ENCODE data around the gene ESRRB. TPM values are rescaled to one million over a fixed set of nuclear protein-coding genes. Genes with fewer than 3 reads are reported as not detected.

ESRRB gene
- total and polyA plus RNA-seq, 12 donors: 2.5 to 13.4 (median 7.0) TPM

- Histone ChIP-seq H3K36me3 (no peaks in the 10 kb centered on the region), H3K27ac (no peak overlapping the region), H3K27me3 (no peaks in the 10 kb centered on the region), H3K9me3 (no peaks in the 10 kb centered on the region), H3K4me1 (no peaks in the 10 kb centered on the region), H3K4me3 (no peak overlapping the region)
- WGBS, 2 donors: 76 to 77% methylated on average over 13 of the region's 13 CpGs
- ATAC-seq (no peak), DNase-seq (no peak)
- intact Hi-C loops (cut with DNase I): no loop called here
- TF ChIP-seq CTCF (IDR thresholded peaks at IDR 0.05): no peak
Observed at GRCh38 chr14:76432827-76433752, 57.2 kb downstream of the ESRRB start.

- Histone ChIP-seq H3K27me3 (no peaks in the 10 kb centered on the region), H3K4me1 (no peaks in the 10 kb centered on the region), H3K9me3 (no peaks in the 10 kb centered on the region), H3K27ac (no peak overlapping the region), H3K4me3 (no peak overlapping the region), H3K36me3 (no peaks in the 10 kb centered on the region)
- ATAC-seq (no peak), DNase-seq (no peak)
- no peak for TF ChIP-seq CTCF (IDR thresholded peaks at IDR 0.05)
- WGBS, 2 donors: 85 to 86% methylated on average over 9 of the region's 9 CpGs
- intact Hi-C loops (cut with DNase I): no loop called here
Observed at GRCh38 chr14:76434220-76434619, 58.3 kb downstream of the ESRRB start.

GRCh38 chr14:76439237-76439775 lies 63.4 kb downstream of the ESRRB start:
- Histone ChIP-seq H3K4me1 (no peaks in the 10 kb centered on the region), H3K9me3 (no peaks in the 10 kb centered on the region), H3K27ac (no peak overlapping the region), H3K36me3 (no peaks in the 10 kb centered on the region), H3K4me3 (no peak overlapping the region), H3K27me3 (no peaks in the 10 kb centered on the region)
- WGBS, 2 donors: 96 to 98% methylated on average over 31 to 33 of the region's 33 CpGs
- no peak for TF ChIP-seq CTCF (IDR thresholded peaks at IDR 0.05)
- intact Hi-C loops (cut with DNase I): no loop called here
- no peak for ATAC-seq
- no peak for DNase-seq

- Histone ChIP-seq H3K4me3 (no peak overlapping the region), H3K27ac (no peak overlapping the region), H3K9me3 (no peaks in the 10 kb centered on the region), H3K27me3 (no peaks in the 10 kb centered on the region), H3K4me1 (no peaks in the 10 kb centered on the region), H3K36me3 (no peaks in the 10 kb centered on the region)
- ATAC-seq (no peak), DNase-seq (no peak)
- intact Hi-C loops (cut with DNase I): no loop called here
- WGBS, 2 donors: 82 to 90% methylated on average over 2 of the region's 2 CpGs
- TF ChIP-seq CTCF (IDR thresholded peaks at IDR 0.05): no peak
Observed at GRCh38 chr14:76446486-76446885, 70.5 kb downstream of the ESRRB start.

Data from heart right ventricle (tissue), 16 donors.